Measurements from ENCODE around the gene ASF1B. TPM values are rescaled to one million over a fixed set of nuclear protein-coding genes. Genes with fewer than 3 reads are reported as not detected.
A peak's percentile ranks its signal among the peaks of the same experiment; 100 is the strongest.

The ASF1B gene
- total RNA-seq, 3 donors from 2014 or later (not counting 1 experiment from before 2014, with no cell fraction given), result 4.5 to 5.5 (median 4.8) TPM

DNA sequence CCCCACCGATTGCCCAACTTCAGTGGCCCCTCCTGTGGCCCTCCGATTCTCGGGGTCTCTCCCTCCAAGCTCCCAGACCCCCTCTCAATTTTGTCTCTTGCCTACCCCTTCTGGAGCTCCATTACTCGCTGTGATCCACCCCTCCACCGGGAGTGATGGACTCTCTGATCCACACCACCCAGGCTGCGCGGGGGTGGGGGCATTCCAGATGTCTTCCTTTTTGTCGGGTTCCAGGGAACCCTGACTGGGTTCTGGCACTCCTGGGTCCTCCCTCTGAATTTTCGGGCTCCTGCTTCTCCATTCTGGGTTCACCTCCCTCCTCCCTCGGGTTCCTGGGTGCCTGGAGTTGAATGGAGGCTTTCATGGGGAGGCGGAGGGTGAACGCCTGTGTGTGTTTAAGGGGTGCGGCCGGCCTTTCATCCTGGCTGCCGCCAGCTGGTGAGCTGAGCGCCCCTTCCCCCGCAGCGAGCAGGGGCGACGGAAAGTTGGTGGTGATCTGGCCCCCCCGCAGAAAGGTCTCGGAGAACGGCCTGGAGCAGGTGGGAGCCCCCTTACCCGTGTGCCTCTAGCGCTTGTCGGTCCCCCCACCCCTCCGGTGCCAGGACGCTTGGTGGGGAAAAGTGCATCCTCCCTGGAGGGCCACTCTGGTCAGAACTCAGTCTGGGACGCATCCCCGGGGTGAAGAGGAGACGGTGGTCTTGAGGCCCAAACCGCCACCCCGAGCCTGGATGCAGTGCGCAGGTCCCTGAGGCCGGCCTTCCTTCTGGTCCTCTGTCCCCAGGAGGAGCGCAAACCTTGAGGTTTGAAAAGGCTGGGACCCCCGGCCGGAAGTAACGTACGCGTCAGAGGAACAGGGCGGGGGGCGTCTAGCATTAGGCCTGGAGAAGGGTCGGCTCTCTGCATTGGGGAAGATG lies 62.2 kb downstream of the ASF1B start:
- Histone ChIP-seq H3K4me1 (ENCODE audit: control insufficient read depth, insufficient read depth, low read length) (peaks cover 36% of the 10 kb centered on the region), H3K36me3 (ENCODE audit: control insufficient read depth, insufficient read depth, low read length) (no peaks in the 10 kb centered on the region), H3K27me3 (ENCODE audit: control insufficient read depth, insufficient read depth, low read length) (peaks cover 6% of the 10 kb centered on the region), H3K9me3 (ENCODE audit: control insufficient read depth, insufficient read depth, low read length) (no peaks in the 10 kb centered on the region), H3K27ac (ENCODE audit: low read length) (peak overlapping the region; percentile 51), H3K4me3 (ENCODE audit: low read length) (peak overlapping the region; percentile 61)
- Mint-ChIP-seq H3K9me3 (no peaks in the 10 kb centered on the region), H3K4me1 (peaks cover 15 to 25% of the 10 kb centered on the region in 2 donors), H3K4me3 (peak overlapping the region; percentile 98), H3K27me3 (ENCODE audit: low read depth in 2 of 2) (no peaks in the 10 kb centered on the region), H3K27ac (peak overlapping the region; percentile 86 to 98), H3K36me3 (no peaks in the 10 kb centered on the region)
- ATAC-seq, result peak; percentile 0 to 3 (median 2)
- no peak for TF ChIP-seq CTCF (IDR thresholded peaks at IDR 0.05)
- intact Hi-C loops (cut with micrococcal nuclease), result loop anchor here (1.0 to 2.0 kb wide), 2 partner anchors 25 to 194 kb away; no protein-coding TSS in a partner anchor
- peak; percentile 34 to 53 for DNase-seq
- WGBS (ENCODE audit: insufficient coverage), result 1% methylated on average over 44 of the region's 44 CpGs

GRCh38 chr19:14073261-14073924 lies 63.0 kb downstream of the ASF1B start:
- peaks cover 6% of the 10 kb centered on the region for H3K27me3 ChIP-seq (ENCODE audit: control insufficient read depth, insufficient read depth, low read length)
- peaks cover 36% of the 10 kb centered on the region for H3K4me1 ChIP-seq (ENCODE audit: control insufficient read depth, insufficient read depth, low read length)
- peak overlapping the region; percentile 98 for H3K4me3 Mint-ChIP-seq
- H3K4me1 Mint-ChIP-seq, result peaks cover 15 to 25% of the 10 kb centered on the region in 2 donors
- peak; percentile 42 for TF ChIP-seq CTCF (IDR thresholded peaks at IDR 0.05)
- H3K27ac ChIP-seq (ENCODE audit: low read length), result peak overlapping the region; percentile 51
- under 1% methylated on average over 106 of the region's 106 CpGs for WGBS (ENCODE audit: insufficient coverage)
- no peaks in the 10 kb centered on the region for H3K9me3 Mint-ChIP-seq
- H3K27me3 Mint-ChIP-seq (ENCODE audit: low read depth in 2 of 2), result no peaks in the 10 kb centered on the region
- H3K36me3 Mint-ChIP-seq, result no peaks in the 10 kb centered on the region
- intact Hi-C loops (cut with micrococcal nuclease), result no loop called here
- ATAC-seq, result peak; percentile 66 to 86 (median 75)
- no peaks in the 10 kb centered on the region for H3K36me3 ChIP-seq (ENCODE audit: control insufficient read depth, insufficient read depth, low read length)
- peak overlapping the region; percentile 86 to 98 for H3K27ac Mint-ChIP-seq
- DNase-seq, result peak; percentile 83 to 90
- peak overlapping the region; percentile 61 for H3K4me3 ChIP-seq (ENCODE audit: low read length)
- no peaks in the 10 kb centered on the region for H3K9me3 ChIP-seq (ENCODE audit: control insufficient read depth, insufficient read depth, low read length)

DNA sequence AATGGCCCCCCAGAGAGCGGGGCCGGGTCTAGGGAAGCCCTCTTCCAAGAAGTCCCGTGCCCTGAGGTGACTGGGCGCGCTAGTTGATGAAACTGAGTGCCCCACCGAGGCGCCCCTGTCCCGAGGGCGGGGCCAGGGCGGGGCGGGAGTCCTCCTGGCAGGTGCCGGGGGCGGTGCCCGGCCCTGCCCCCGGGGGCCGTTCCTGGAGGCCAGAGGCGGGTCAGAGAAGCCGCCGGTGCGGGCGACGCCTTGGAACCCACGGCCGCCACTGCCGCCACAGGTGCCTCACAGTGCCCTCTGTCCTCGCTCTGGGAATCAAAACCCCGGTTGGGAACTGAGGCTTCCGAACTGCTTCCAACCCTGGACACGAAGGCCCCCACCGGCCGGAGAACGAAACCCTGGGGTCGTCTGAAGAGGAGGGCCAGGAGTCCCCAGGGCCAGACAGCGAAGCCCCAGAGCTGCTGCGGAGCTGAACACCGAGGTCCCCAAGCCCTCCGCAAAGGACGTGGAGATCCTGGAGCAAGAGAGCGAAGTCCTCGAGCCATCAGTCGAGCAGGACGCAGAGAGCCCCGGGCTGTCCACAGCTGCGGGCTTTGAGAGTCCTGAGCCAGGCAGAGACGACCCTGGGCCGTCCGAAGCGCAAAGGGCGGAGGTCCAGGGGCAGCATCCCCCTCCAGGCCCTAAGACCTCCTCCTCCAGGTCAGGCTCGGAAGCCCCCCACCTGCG lies 63.7 kb downstream of the ASF1B start, which contains the start of gene MISP3:
TSS of gene MISP3 (plus strand) at position 252 of the 726 bp plus-strand sequence. CDS start 524 bp downstream, outside the sequence.
- H3K4me1 ChIP-seq (ENCODE audit: control insufficient read depth, insufficient read depth, low read length), result peaks cover 36% of the 10 kb centered on the region
- H3K36me3 ChIP-seq (ENCODE audit: control insufficient read depth, insufficient read depth, low read length), result no peaks in the 10 kb centered on the region
- peak within 1 kb of the TSS; percentile 86 to 98 for H3K27ac Mint-ChIP-seq
- peak within 1 kb of the TSS; percentile 51 for H3K27ac ChIP-seq (ENCODE audit: low read length)
- peak within 1 kb of the TSS; percentile 61 for H3K4me3 ChIP-seq (ENCODE audit: low read length)
- intact Hi-C loops (cut with micrococcal nuclease), result no loop called here
- no peaks in the 10 kb centered on the region for H3K27me3 Mint-ChIP-seq (ENCODE audit: low read depth in 2 of 2)
- H3K9me3 ChIP-seq (ENCODE audit: control insufficient read depth, insufficient read depth, low read length), result no peaks in the 10 kb centered on the region
- DNase-seq (peak in 1 of 2 donors; percentile 52), ATAC-seq (peak in 1 of 3 donors; percentile 3)
- peaks cover 15 to 25% of the 10 kb centered on the region in 2 donors for H3K4me1 Mint-ChIP-seq
- no peaks in the 10 kb centered on the region for H3K36me3 Mint-ChIP-seq
- H3K4me3 Mint-ChIP-seq, result peak within 1 kb of the TSS; percentile 98
- WGBS (ENCODE audit: insufficient coverage), result under 1% methylated on average over 51 of the region's 51 CpGs
- no peaks in the 10 kb centered on the region for H3K9me3 Mint-ChIP-seq
- H3K27me3 ChIP-seq (ENCODE audit: control insufficient read depth, insufficient read depth, low read length), result peaks cover 6% of the 10 kb centered on the region
- TF ChIP-seq CTCF (IDR thresholded peaks at IDR 0.05), result no peak

Data from natural killer cell (primary cell).